NT2/D1 (cell line): Measurements from ENCODE around the gene EZH2.

ENCODE experiments used
- SUZ12 ChIP-seq: IDR thresholded peaks from 2 replicates; pipeline ENCODE4 v1.6.1; 2011; ENCODE audit not compliant: insufficient read length, insufficient read depth; ENCODE audit errors: extremely low read depth
- YY1 ChIP-seq: IDR thresholded peaks from 2 replicates; pipeline ENCODE4 v1.6.1; 2011; ENCODE audit not compliant: insufficient read length, insufficient read depth
- ZNF274 ChIP-seq: IDR thresholded peaks from 2 replicates; pipeline ENCODE4 v1.6.1; 2011; ENCODE audit warnings: mild to moderate bottlenecking, low read depth, low read length

DNA sequence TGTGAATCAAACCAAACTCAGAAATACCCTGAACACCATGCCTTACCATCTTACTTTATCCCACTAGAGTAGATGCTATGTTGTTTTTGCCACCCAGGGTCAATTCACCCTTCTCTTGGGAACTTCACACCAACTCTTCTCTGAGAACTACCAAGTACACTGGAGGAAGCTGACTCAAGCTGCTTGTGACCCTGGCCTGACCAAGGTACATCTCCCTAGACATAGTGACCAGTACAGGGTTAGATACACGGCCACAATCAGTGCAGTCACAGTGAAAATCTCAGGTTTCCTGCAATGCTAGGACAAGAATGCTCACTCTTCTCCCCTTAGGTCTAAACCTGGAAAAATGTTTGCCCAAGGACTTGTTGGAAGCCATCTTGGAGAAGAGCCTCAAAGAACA lies 31.8 kb downstream of the EZH2 start:
- TF ChIP-seq SUZ12 (no peak), YY1 (no peak), ZNF274 (no peak)
